Heart left ventricle (tissue), 16 donors: ENCODE measurements around the gene DNAJC5. TPM values are rescaled to one million over a fixed set of nuclear protein-coding genes. Genes with fewer than 3 reads are reported as not detected.

Experiments used
- ATAC-seq, 4 donors: fragments of 200-7000 bp; cut with Tn5 transposase; one replicate each; pipeline ENCODE4 v1.9.1; 2020 to 2022; ENCODE audit warnings: moderate library complexity in 4 of 4, mild to moderate bottlenecking in 3 of 4, moderate number of reproducible peaks in 1 of 4
- DNase-seq, 5 donors: peaks; one replicate each; pipeline ENCODE4 v3.0.0-alpha.2; 2020
- H3K27ac ChIP-seq, 12 donors: fragments of 200-600 bp; sonication (generic) in 4 of 12; one replicate each; pipeline versions ENCODE4 v1.5.0 to v1.8.0; 2016 to 2022; ENCODE audit warnings: mild to moderate bottlenecking in 2 of 12
- H3K27me3 ChIP-seq, 9 donors: fragments of 200-600 bp; sonication (generic) in 2 of 9; one replicate each; pipeline versions ENCODE4 v1.5.1 to v1.8.0; 2016 to 2022; ENCODE audit warnings: mild to moderate bottlenecking in 3 of 9
- H3K36me3 ChIP-seq, 9 donors: fragments of 200-600 bp; sonication (generic) in 2 of 9; one replicate each; pipeline versions ENCODE4 v1.5.0 to v1.8.0; 2018 to 2022; ENCODE audit warnings: mild to moderate bottlenecking in 2 of 9
- H3K4me1 ChIP-seq, 12 donors: fragments of 200-600 bp; sonication (generic) in 4 of 12; one replicate each; pipeline versions ENCODE4 v1.5.0 to v1.8.0; 2016 to 2022; ENCODE audit warnings: mild to moderate bottlenecking in 3 of 12
- H3K4me3 ChIP-seq, 12 donors: fragments of 200-600 bp; sonication (generic) in 4 of 12; one replicate each; pipeline versions ENCODE4 v1.5.0 to v1.8.0; 2017 to 2022; ENCODE audit warnings: mild to moderate bottlenecking in 9 of 12, moderate library complexity in 4 of 12
- H3K9me3 ChIP-seq, 12 donors: fragments of 200-600 bp; sonication (generic) in 4 of 12; one replicate each; pipeline versions ENCODE4 v1.5.0 to v1.8.0; 2016 to 2022; ENCODE audit warnings: mild to moderate bottlenecking in 1 of 12
- CTCF ChIP-seq, 12 donors: fragments of 200-600 bp; sonication (generic) in 4 of 12; IDR thresholded peaks; one replicate each; pipeline versions ENCODE4 v1.5.0 to v1.8.0; 2018 to 2022; ENCODE audit warnings: antibody characterized with exemption in 12 of 12, mild to moderate bottlenecking in 5 of 12
- POLR2A ChIP-seq, 2 donors: fragments of 450-650 bp; IDR thresholded peaks; one replicate each; pipeline ENCODE4 v1.6.1; 2017; ENCODE audit warnings: antibody characterized with exemption in 2 of 2, mild to moderate bottlenecking in 2 of 2, moderate library complexity in 2 of 2
- WGBS, 4 donors: extraction: QIAGEN DNeasy Blood & Tissue Kit in 2 of 4; methylation state at CpG; one replicate each; pipeline versions ENCODE4 v1.1.5 to v1.1.7; 2013 to 2018; 5-methylcytosine and 5-hydroxymethylcytosine counted together
- intact Hi-C, 10 donors: fragments of 100-400 bp; cut with DNase I; formaldehyde crosslinking; loops; one replicate each; pipeline versions ENCODE4 v1.11.1 to v1.14.2; 2022
- microRNA counts, 2 donors: library from miRNA; unstranded; fragments of <30 nt; microRNA quantifications; one replicate each; lab custom pipeline; 2016
- microRNA-seq, 4 donors: library from miRNA; unstranded; fragments of <30 nt; microRNA quantifications; one replicate each; pipeline versions ENCODE4 to v1.2.0, GENCODE V29; 2017 to 2020
- polyA plus RNA-seq, 2 donors: library from polyadenylated mRNA; stranded (reverse); fragments of 200-250 nt; gene quantifications; one replicate each; pipeline ENCODE4 v1.2.3, GENCODE V29; 2013
- total RNA-seq, 9 donors: library from RNA; depleted of rRNA in 2 of 9; stranded (reverse); fragments of >200 nt in 2 of 9; fragmentation: NEBNext Ultra II Directional in 3 of 9; extraction: Animal tissue kit (Norgen Biotek cat#: 25700) in 3 of 9; gene quantifications; one replicate each; pipeline versions ENCODE4 v1.1.0 to v1.2.4, GENCODE V29; 2016 to 2023
- donor health status: ischemic (EF 13 %, LVEDD 7.1; RV severe dilation, severe dysfunction).
- donor health status: healthy with polysubstance abuse.
- donor health status: DM: no; HTN: yes; CAD: no.
- donor health status: DM: no; HTN: no; CAD: no.
- donor health status: ischemic (EF 25% LVEDD 6.9; RV normal size, moderate dysfunction).
- donor health status: ischemic (EF 25% LVEDD 5.7; RV mildly dilated, moderate dysfunction).
- donor health status: healthy.
- donor health status: DM: yes; HTN: yes; CAD: no.
- donor health status: ischemic (EF 35%, LVEDD 5.7; RV mildly dilated, moderate dysfunction).
- donor health status: nonischemic (EF 11% LVEDD 7.7; RV severe dilation, severe dysfunction).
- donor health status: DM: yes; HTN: yes; CAD: no.
- donor health status: PGD.
- donor health status: ischemic (EF 29% LVEDD 5.4; RV normal size, mild dysfunction).
- donor health status: nonischemic (EF 23%, LVEDD 6.1; RV moderate dilation, normal function).

Gene DNAJC5
- total and polyA plus RNA-seq, 11 donors: 21.1 to 57.1 (median 46.1) TPM

GRCh38 chr20:63982937-63983336 is 88.0 kb downstream of the DNAJC5 start:
- TF ChIP-seq POLR2A (IDR thresholded peaks at IDR 0.05): no peak
- no peak for TF ChIP-seq CTCF (IDR thresholded peaks at IDR 0.05)
- peaks cover 7 to 44% (median 35%) of the 10 kb centered on the region in 12 donors for H3K4me1 ChIP-seq
- H3K27me3 ChIP-seq: no peaks in the 10 kb centered on the region
- H3K27ac ChIP-seq: no peak overlapping the region
- H3K4me3 ChIP-seq: no peak overlapping the region
- ATAC-seq (no peak), DNase-seq (peak in 1 of 5 donors; percentile 51)
- WGBS, 4 donors: 85 to 90% (median 89%) methylated on average over 14 of the region's 14 CpGs
- intact Hi-C loops: loop anchor here in 8 of 10 donors (5.0 to 10.0 kb wide), 7 partner anchors 39 to 139 kb away; partner anchors contain the start of genes C20orf204 (in 4 of the 8) and TCEA2 (in 1 of the 8)
- H3K9me3 ChIP-seq: no peaks in the 10 kb centered on the region
- H3K36me3 ChIP-seq: peaks cover 2 to 56% (median 50%) of the 10 kb centered on the region in 9 donors

MicroRNAs within 50 kb of the gene (microRNA counts, 767-probe panel; counts per million panel counts)
- 71.6 to 908 counts per million in 2 donors for microRNA hsa-miR-1914-5p (lab: Ali Mortazavi, UCI)
- 71.6 to 1,120 counts per million in 2 donors for microRNA hsa-miR-647 (lab: Ali Mortazavi, UCI)
- 71.6 to 758 counts per million in 2 donors for microRNA hsa-miR-941 (lab: Ali Mortazavi, UCI)

Small RNAs within 50 kb of the gene (microRNA-seq; reads per million reads assigned to microRNA genes)
- 1.1 to 3.1 (median 2.4) reads per million in 4 donors for gene MIR1914
- 0 reads per million in 4 donors for gene MIR647
- 0 reads per million in 4 donors for gene MIR941-1
- 0 reads per million in 4 donors for gene MIR941-2
- gene MIR941-3: 0 reads per million in 4 donors
- 0 reads per million in 4 donors for gene MIR941-4
- gene MIR941-5: 0 reads per million in 4 donors

Other genes with a start within 250 kb of the DNAJC5 start
- gene STMN3, start 241.7 kb upstream of the DNAJC5 start, total RNA-seq: 10 to 100 TPM in 2 of 9 donors, 1 to 10 TPM in 7; 2.9 to 15.6 (median 4.7) TPM
- 1 to 10 TPM; 5.2 to 6.7 TPM for gene STMN3, start 241.7 kb upstream of the DNAJC5 start, polyA plus RNA-seq
- gene RTEL1, start 236.8 kb upstream of the DNAJC5 start, total RNA-seq: 10 to 100 TPM in 5 of 9 donors, 1 to 10 TPM in 4; 3.0 to 17.8 (median 10.1) TPM
- gene RTEL1, start 236.8 kb upstream of the DNAJC5 start, polyA plus RNA-seq: 1 to 10 TPM; 5.9 to 7.1 TPM
- 1 to 10 TPM in 4 of 9 donors, under 1 TPM in 4, not detected in 1; 0.42 to 5.7 (median 0.92) TPM for gene TNFRSF6B, start 198.5 kb upstream of the DNAJC5 start, total RNA-seq
- 1 to 10 TPM; 2.9 to 6.4 TPM for gene TNFRSF6B, start 198.5 kb upstream of the DNAJC5 start, polyA plus RNA-seq
- gene ARFRP1, start 187.2 kb upstream of the DNAJC5 start, total RNA-seq: 10 to 100 TPM; 27.3 to 47.8 (median 33.8) TPM
- 10 to 100 TPM; 35.9 to 38.0 TPM for gene ARFRP1, start 187.2 kb upstream of the DNAJC5 start, polyA plus RNA-seq
- 10 to 100 TPM; 12.9 to 22.0 (median 18.5) TPM for gene ZGPAT, start 187.1 kb upstream of the DNAJC5 start, total RNA-seq
- 10 to 100 TPM; 27.9 to 34.4 TPM for gene ZGPAT, start 187.1 kb upstream of the DNAJC5 start, polyA plus RNA-seq
- 1 to 10 TPM in 8 of 9 donors, under 1 TPM in 1; 0.95 to 7.1 (median 3.4) TPM for gene LIME1, start 158.5 kb upstream of the DNAJC5 start, total RNA-seq
- 1 to 10 TPM; 2.2 to 4.4 TPM for gene LIME1, start 158.5 kb upstream of the DNAJC5 start, polyA plus RNA-seq
- 10 to 100 TPM; 41.4 to 82.5 (median 70.7) TPM for gene SLC2A4RG, start 155.3 kb upstream of the DNAJC5 start, total RNA-seq
- gene SLC2A4RG, start 155.3 kb upstream of the DNAJC5 start, polyA plus RNA-seq: 10 to 100 TPM; 18.3 to 80.3 TPM
- gene ZBTB46, start 63.9 kb upstream of the DNAJC5 start, total RNA-seq: 10 to 100 TPM; 11.2 to 27.4 (median 14.4) TPM
- 1 to 10 TPM; 6.6 to 8.2 TPM for gene ZBTB46, start 63.9 kb upstream of the DNAJC5 start, polyA plus RNA-seq
- gene ABHD16B, start 33.6 kb upstream of the DNAJC5 start, total RNA-seq: not detected
- under 1 TPM; 0.12 to 0.72 TPM for gene ABHD16B, start 33.6 kb upstream of the DNAJC5 start, polyA plus RNA-seq
- 100 to 1,000 TPM in 1 of 9 donors, 10 to 100 TPM in 8; 65.0 to 122 (median 72.2) TPM for gene TPD52L2, start 29.9 kb upstream of the DNAJC5 start, total RNA-seq
- gene TPD52L2, start 29.9 kb upstream of the DNAJC5 start, polyA plus RNA-seq: 100 to 1,000 TPM in 1 of 2 donors, 10 to 100 TPM in 1; 44.4 to 179 TPM
- gene UCKL1, start 61.3 kb downstream of the DNAJC5 start, total RNA-seq: 10 to 100 TPM; 27.7 to 43.8 (median 37.5) TPM
- 10 to 100 TPM; 27.7 to 49.7 TPM for gene UCKL1, start 61.3 kb downstream of the DNAJC5 start, polyA plus RNA-seq
- 10 to 100 TPM in 8 of 9 donors, 1 to 10 TPM in 1; 7.3 to 15.9 (median 12.2) TPM for gene ZNF512B, start 74.8 kb downstream of the DNAJC5 start, total RNA-seq
- 1 to 10 TPM; 7.7 to 9.3 TPM for gene ZNF512B, start 74.8 kb downstream of the DNAJC5 start, polyA plus RNA-seq
- 1 to 10 TPM; 3.1 to 6.3 (median 4.3) TPM for gene SAMD10, start 84.5 kb downstream of the DNAJC5 start, total RNA-seq
- gene SAMD10, start 84.5 kb downstream of the DNAJC5 start, polyA plus RNA-seq: 1 to 10 TPM; 4.8 to 6.0 TPM
- 10 to 100 TPM; 41.4 to 62.6 (median 47.6) TPM for gene PRPF6, start 86.0 kb downstream of the DNAJC5 start, total RNA-seq
- gene PRPF6, start 86.0 kb downstream of the DNAJC5 start, polyA plus RNA-seq: 10 to 100 TPM; 31.0 to 58.5 TPM
- 1 to 10 TPM in 1 of 9 donors, under 1 TPM in 8; 0.16 to 1.2 (median 0.56) TPM for gene C20orf204, start 141.1 kb downstream of the DNAJC5 start, total RNA-seq
- under 1 TPM; 0.35 to 0.42 TPM for gene C20orf204, start 141.1 kb downstream of the DNAJC5 start, polyA plus RNA-seq
- 10 to 100 TPM; 37.0 to 75.9 (median 50.7) TPM for gene SOX18, start 154.5 kb downstream of the DNAJC5 start, total RNA-seq
- 10 to 100 TPM; 23.5 to 31.1 TPM for gene SOX18, start 154.5 kb downstream of the DNAJC5 start, polyA plus RNA-seq
- 10 to 100 TPM; 19.2 to 52.1 (median 42.9) TPM for gene TCEA2, start 168.1 kb downstream of the DNAJC5 start, total RNA-seq
- gene TCEA2, start 168.1 kb downstream of the DNAJC5 start, polyA plus RNA-seq: 10 to 100 TPM; 23.6 to 32.9 TPM
- 10 to 100 TPM in 2 of 9 donors, 1 to 10 TPM in 7; 3.2 to 25.6 (median 5.3) TPM for gene RGS19, start 184.4 kb downstream of the DNAJC5 start, total RNA-seq
- 1 to 10 TPM; 3.7 to 6.5 TPM for gene RGS19, start 184.4 kb downstream of the DNAJC5 start, polyA plus RNA-seq
- 1 to 10 TPM in 3 of 9 donors, under 1 TPM in 6; 0.18 to 1.9 (median 0.67) TPM for gene OPRL1, start 185.0 kb downstream of the DNAJC5 start, total RNA-seq
- under 1 TPM; 0.21 to 0.27 TPM for gene OPRL1, start 185.0 kb downstream of the DNAJC5 start, polyA plus RNA-seq
- gene LKAAEAR1, start 189.3 kb downstream of the DNAJC5 start, total RNA-seq: not detected
- not detected for gene LKAAEAR1, start 189.3 kb downstream of the DNAJC5 start, polyA plus RNA-seq
- not detected for gene NPBWR2, start 212.4 kb downstream of the DNAJC5 start, total RNA-seq
- gene NPBWR2, start 212.4 kb downstream of the DNAJC5 start, polyA plus RNA-seq: not detected